HG02759 (cell line): Measurements from ENCODE around the gene ARHGAP4.

Experiments used
- ATAC-seq: cut with Tn5 transposase; IDR thresholded peaks from one replicate; pipeline ENCODE4 v1.9.1; 2021; ENCODE audit warnings: mild to moderate bottlenecking, moderate library complexity; ENCODE audit not compliant: unreplicated experiment

ARHGAP4 gene

DNA sequence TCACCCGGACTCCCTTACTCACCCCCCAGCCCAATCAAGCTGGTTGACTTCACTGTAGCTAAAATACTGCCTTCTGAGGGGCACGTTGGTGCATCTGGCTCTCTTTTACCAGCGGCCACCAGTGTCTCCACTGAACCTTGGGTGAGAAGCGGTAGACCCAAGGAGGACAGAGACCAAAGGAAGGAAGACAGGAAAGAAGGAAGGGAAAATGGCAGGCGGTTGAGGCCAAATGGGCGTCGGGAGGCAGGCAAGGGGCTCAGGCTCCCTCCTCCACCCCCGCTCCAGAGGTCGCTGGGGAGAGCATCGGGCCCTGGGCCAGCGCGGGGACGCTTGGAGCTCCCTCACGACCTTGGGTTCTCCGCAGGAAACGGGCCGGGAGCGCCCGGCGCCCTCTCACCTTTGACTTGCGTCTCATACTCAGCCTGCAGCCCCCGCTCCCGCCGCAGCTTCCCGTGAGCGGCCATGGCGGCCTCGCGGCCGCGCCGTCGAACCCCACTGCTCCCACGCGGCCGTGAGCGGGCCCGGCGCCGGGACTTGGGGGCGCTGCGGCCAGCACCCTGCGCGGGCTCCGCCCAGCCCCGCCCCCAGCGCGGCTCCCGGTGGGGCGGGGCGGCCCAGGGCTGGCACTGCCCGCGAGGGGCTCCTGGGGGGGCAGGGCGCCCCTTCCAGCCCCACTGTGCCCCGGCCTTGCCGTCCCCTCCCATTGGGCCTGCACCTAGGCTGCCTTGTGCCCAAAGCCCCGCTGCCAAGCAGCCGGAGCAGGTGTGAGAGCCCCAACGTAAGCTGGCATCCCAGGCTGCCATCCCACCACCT is at the start of gene ARHGAP4:
TSS of gene ARHGAP4 (minus strand) at position 526 of the 813 bp plus-strand sequence. CDS start at position 464, 62 bp downstream.
- peak; percentile 17 for ATAC-seq

DNA sequence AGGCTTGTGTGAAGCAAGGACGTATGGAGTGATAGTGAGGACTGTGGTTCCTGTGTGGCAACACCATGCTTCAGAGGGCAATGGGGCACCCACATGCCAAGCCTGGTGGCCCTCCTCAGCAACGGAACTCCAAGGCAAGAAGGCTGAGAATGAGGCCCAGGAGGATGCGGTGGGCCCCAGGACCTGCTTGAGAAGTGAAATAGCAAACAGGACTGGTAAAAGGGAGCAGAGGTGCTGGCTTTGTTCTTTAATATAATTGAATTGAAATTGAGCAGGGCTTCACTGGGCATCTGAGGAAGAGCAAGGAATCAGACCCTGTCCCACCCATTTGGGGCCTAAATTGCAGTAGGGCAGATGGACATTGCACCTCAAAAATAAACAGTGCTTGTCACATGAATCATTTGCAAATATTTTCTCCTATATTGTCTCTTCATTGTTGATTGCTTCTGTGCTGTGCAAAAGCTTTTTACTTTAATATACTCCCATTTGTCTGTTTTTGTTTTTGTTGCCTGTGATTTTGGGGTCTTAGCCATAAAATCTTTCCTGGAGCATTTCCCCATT is 48.7 kb upstream of the ARHGAP4 start:
- no peak for ATAC-seq

DNA sequence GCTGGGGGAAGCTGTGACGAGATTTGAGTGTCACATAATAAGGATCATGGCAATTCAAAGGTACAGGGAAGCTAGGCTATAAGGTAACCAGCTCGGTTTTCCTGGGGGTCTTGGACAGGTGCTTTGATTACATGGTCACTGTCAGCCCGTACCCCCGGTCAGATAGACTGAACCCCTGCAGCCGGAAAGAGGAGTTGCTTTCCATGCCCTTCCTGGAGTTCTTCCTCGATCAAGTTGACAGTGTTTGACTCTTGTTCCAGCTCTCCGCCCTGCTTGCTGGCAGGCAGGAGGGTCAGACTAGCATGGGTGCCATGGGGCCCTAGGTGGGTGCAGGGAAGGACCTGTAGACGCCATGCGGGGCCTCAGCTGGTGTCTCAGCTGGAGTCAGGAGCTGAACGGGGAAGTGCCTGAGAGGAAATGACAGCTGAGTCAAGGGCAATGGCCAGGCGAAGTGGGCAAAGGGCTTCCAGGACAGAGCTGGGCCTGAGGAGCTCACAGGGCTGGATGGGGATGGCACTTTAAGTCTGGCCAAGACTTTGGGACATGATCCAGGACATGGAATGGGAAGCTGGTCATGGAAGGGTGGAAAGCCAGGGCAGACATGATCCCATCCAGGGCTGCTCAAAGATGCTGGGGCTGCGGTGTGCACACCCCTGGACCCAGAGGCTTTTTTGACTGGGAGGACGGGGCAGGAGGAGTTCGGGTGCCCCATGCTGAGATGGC is 48.1 kb upstream of the ARHGAP4 start:
- ATAC-seq, result no peak

DNA sequence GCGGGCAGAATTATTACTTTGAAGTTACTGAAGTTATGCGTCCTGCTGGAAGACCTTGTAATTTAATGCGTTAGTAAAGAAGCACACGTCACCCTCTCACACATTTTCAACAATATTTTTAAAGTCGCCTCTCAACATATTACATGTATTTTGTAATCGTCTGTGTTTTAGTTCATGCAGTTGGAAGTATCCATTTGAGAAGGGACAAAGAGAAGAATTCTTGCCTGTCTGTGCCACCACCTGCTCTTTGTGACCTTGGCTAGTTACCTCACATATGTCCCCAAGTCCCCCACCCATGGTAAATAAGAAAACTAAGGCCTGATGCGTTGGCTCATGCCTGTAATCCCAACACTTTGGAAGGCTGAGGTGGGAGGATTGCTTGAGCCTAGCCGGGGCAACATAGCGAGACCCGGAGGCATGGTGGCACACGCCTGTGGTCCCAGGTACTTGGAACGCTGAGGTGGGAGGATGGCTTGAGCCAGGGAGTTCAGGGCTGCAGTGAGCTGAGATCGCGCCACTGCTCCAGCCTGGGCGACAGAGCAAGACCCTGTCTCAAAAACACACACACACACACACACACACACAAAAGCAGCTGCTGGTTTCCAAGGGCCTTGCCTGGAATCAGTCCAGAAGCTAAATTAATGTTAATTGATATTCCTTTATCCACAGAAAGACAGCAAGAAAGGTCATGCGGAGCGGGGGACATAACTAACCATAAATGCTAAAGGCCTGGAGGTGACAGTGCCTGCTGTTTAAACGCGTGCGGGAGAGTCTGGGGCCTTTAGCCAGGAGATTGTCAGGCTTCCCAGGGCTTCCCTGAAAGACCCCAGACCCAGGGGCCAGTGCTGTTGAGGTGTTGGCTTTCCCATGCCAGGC is 47.3 kb upstream of the ARHGAP4 start:
- no peak for ATAC-seq

DNA sequence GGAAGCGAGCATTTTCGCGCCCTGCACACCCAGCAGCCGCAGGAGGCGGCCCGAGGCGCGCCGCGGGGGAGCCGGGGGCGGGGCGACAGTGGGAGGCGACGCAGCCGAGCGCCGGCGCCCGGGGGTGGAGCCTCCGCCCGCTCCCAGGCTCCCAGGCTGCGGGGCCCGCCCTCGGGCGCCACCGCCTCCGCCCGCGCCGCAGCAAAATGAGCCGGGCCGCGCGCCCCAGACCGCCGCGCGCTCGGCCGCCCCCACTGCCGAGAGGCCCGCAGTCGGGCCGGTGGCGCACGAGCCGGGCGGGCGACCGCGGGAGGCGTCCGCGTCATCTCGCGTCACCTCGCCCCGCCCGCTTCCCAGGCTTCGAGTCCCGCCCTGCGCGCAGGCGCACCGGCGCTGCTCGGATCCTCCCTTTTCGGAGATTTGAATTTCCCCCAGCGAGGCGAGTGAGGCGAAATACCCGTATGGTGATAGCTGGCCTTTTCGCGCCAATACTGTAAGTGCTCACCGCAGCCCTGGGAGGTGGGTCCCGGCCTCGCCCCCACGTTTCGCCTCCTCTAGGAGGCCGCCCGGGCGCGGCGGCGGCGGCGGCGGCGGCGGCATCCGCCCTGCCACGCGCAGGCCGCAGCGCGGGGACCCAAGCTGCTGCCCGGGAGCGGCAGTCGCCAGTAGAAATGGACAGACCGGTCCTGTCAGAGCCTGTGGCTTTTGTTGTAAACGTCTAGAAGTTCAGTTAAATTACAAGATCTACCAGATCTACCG is 46.5 kb upstream of the ARHGAP4 start, which contains the start of gene TMEM187:
TSS of gene TMEM187 (plus strand) at position 387 of the 759 bp plus-strand sequence. CDS start 9,309 bp downstream, outside the sequence.
- peak; percentile 57 for ATAC-seq

DNA sequence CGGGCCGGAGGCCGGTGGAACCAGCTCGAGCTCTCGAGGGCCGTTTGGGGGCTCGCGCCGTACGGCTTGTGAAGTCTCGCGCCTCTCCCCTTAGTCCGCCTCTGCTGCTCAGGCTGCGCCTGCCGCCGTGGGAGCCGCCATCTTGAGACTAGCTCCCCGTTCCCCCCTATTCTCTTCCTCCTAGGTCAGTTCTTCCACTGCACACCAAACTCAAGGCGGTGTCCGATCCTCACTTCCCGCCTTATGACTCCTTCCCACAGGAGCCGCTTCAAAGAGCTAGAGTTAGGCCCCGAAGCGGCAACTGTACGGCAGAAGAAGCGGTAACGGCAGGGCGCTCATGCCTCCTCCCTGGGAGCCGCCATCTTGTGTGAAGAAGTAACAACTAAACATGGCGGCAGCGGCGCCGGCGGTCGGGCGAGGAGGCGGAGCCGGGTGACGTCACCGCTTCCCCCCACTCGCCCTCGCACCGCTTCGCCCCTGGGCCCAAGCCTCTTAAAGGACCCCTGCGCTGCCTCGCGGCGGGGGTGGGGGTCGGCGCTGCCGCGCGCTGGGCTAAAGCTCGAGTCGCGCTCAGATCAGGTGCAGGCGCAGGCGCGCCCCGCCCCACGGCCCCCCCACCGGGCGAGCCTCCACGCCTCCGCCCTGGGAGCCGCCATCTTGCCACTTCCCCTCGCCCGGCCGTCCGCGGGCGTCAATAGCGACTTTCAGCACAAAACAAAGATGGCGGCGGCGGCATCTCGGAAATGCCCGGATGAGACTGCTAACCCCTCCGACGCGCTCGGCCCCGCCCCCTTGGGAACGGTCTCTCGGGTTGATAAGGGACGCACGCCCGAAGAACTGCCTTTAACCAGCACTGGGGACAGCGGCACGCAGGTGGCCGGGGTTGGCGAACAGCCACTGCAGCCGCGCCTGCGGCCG is 45.6 kb upstream of the ARHGAP4 start, which contains the start of gene HCFC1:
TSS of gene HCFC1 (minus strand) at position 369 of the 918 bp plus-strand sequence. CDS start 978 bp downstream, outside the sequence.
- ATAC-seq, result peak; percentile 47

DNA sequence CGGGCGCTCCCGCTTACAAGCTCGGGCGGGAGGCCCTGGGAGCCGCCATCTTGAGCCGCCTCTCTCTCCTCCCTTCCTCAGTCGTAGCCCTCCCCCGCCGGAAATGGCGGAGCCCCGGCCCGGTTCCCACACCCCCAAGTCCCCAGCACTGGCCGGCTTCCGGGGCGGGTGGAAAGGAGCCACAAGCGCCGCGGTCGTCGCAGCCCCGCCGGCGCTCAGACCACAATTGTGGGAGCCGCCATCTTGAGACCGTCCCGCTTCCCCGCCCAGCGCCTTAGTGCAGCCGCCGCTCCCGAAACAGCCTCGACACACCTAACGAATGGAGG is 45.0 kb upstream of the ARHGAP4 start:
- peak; percentile 38 for ATAC-seq

DNA sequence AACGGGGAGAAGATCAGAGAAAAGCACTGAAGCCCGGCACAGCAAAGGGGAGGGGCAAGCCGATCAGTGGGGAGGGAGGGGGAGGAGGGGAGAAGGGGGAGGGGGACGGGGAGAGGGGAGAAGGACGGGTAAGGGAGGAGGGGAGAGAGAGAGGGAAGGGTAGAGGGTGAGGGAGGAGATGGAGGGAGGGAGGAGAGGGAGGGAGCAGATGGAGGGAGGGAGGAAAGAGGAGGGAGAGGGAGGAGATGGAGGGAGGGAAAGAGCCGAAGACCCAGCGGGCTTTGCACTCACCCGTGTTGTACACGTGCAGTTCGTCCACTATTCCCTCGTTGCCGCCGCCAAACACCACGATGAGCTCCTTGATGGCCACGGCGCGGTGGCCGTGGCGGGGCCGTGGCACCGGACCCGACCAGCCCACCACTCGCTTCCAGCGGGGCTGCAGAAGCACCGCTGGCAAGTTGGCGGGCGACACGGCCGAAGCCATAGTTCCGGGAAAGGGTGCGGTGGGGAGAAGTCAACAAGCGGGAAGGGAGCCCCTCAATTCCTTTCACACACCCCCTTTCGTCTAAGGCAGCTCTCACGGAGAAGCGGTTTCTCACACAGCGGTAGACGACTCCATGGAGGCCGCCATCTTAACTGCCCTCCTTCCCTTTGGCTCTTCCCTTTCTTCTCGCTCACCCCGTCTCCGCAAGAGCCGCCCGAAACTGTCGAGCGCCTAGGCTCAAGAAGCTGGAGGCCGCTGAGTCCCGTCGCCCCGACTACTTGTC is 44.5 kb upstream of the ARHGAP4 start:
- ATAC-seq, result no peak

DNA sequence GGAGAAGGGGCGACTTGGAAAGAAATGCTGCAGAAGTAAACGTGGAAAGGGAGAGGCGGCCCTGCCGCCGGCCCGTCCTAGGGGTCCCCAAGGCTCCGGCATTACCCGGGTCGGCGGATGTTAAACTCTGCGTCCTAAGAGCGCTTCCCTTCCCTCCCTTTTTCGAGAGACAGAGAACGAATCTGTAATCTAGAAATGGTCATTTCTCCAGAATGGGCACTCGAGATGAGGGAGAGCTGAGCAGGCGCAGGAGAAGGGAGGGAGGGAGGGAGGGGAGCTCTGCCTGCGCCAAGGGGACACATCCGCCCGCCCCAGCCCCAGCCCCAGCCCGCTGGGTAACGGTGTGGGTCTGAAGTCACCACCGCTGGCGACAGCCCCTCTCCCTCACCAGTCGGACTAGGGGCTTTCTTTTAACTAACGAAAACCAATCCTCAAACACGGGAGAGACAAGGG is 43.9 kb upstream of the ARHGAP4 start:
- ATAC-seq, result no peak

DNA sequence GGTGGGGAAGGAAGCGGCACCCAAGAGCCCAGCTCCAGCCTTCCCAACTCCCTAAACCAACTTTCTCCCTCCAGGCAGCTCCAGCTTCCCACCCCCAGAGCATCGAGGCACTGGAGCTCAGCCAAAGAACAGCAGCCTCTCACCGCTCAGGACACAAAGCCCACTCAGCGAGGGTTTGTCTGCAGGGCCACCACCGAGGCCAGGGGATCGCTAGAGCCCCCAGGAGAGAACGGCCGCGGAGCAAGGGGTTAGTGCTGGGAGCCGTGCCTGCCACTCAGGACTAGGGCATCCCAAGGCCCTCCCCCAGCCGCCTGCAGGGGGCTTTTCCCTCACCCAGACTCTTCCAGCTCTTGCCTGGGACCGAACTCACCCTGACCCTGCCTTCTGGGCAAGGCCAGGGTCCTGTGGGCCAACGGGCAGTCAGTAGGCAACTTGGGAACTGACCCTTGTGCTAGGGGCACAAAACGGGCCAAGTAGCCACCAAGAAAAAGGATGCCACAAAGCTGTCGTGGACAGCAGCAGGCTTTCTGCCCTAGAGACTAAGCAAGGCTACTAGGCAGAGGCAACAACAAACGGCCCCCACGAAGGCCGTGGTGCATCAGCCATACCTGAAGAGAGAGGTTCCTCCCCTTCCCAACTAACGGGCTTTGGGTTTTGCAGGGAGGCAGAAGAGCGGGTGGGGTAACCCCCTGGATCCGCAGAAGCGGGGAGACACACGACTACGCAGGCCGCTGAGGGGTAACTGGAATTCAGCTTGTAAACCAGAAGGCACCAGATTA is 43.2 kb upstream of the ARHGAP4 start:
- ATAC-seq, result no peak

DNA sequence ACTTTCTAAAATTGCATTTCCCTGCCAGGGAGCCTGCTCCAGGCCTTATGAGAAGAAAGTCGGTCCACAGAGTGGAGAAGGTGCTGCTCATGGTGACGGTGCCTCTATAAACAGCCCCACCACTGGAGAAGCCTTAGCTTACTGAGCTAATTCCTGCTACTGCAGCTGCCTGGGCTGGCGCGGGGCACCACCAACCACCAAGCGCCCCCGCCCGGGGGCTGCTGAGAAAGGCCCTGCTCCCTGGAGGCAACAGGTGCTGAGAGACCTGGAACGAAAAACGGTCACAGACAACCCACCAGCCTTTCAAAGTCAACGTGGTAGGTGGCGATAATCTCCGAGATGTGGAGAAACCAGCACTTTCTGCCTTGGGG is 42.7 kb upstream of the ARHGAP4 start:
- ATAC-seq, result no peak

DNA sequence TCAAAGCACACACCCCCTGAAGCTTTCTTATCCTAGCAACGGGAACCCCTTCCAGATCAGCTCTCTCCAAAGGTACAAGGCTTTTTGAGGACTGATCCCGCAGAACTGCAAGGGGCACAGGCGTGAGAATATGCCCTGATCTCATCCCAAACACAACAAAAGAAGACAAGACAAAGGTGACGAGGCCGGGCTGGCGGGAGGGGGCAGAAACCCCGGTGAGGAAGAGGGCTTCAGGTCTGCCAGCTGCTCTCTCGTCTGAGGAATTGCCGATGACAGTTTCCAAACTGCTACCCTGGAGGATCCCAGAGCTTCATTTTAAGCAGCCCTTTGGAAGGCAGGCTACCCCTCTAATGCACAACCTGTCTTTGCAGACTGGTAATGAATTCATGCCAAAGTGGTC is 42.2 kb upstream of the ARHGAP4 start:
- no peak for ATAC-seq

DNA sequence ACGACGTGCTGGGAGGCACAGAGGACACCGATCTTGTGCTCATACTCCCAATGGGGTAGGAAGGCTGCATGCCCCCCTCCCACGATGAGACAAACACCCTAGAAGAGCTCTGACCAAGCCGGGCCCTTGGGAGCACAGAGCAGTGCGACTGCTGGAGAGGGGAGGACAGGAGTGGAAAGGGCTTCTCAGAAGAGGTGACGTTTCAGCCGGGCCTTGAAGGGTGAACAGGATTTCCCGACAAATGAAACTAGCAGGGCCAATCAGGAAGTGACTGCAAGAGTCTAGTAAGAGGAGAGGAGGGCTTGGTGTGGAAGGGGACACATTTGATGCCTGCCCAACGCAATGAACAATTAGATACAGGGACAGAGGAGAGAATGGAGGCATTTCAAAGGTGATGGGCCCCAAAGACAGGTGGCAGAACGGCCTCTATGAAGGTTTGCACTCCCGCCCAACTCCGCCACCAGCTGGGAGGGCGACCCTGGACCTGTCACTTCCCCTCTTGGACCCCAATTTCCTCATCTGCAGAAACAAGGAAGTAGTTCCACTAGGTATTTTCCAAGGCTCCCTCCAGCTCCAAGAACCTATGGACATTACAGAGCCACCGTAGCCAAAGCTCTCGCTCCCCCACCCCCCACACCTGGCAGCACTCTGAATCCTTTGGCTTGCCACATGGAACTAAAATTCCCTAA is 41.6 kb upstream of the ARHGAP4 start:
- no peak for ATAC-seq

DNA sequence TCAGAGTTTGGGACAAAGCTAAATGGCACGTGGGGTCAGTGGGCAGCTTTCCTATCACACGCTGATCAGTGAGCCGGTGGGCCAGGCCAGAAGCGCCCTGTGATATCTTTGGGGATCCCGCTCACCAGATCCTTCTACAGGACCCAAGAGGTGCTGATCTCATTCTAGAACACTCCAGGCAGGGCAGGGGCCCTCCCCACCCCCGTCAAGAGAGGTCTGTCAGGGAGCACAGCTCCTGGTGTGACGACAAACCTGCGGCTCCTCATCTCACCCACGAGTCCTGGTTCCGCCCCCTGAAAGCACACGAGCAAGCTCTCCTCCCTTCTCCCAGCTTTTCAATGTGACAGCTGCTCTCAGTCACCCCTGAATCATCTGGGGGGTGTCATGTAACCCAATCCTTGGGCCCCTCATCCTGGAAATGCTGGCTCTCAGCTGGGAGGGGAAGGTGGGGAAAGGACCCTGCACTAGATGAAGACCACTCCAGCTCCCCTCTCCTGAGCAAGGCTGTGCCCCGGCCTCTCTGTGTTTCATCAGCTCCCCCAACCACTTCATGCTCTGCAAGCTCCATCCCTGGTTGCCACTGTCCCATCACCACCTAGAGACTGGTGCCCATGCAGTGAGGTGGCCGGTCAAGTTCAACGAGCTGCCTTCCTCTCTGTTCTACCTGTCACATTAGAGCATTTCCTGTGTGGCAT is 40.9 kb upstream of the ARHGAP4 start:
- ATAC-seq, result no peak

DNA sequence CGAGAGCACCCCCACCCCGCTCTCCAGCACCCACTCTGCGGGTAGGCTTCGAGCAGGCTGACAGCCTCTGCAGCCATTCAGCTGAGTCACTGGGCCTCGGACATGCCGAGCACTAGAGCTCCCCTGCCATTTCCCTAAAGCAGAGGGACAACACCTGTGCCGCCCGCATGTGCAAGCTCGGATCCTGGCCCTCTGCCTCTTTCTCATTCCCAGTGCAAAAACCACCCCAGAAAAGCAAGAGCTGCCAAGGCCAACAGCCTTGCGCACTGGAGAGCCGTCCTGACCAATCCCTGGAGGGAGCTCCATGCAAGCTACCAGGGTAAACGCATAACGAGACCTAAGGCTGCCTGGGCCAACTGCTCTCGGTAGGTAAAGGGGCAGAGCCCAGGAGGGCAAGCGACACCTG is 40.2 kb upstream of the ARHGAP4 start:
- ATAC-seq, result no peak

DNA sequence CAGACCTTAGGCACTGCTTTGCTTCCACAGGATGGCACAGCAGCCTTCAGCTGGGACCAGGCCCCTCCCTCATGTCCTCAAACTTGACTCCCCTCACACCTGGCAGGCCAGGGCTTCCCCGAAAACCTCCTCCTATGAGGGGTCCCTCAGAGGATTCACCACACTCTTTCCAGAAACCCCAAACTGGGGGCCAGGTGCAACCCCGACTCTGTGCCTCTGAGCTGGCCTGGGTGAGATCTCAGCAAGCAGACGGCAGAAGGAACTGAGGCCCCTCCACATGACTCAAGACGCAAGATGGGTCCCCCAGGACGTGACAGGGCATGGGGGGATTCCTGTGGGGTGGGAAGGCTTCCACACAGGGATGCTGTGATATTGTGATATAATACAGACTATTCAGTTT is 39.3 kb upstream of the ARHGAP4 start:
- ATAC-seq, result no peak
